Endothelial cell of coronary artery (primary cell): ENCODE measurements around the gene VWA3B. TPM values are rescaled to one million over a fixed set of nuclear protein-coding genes. Genes with fewer than 3 reads are reported as not detected.

ENCODE experiments used
- total RNA-seq: library from RNA; depleted of rRNA; stranded (reverse); fragments of >200 nt; gene quantifications from 2 replicates; pipeline ENCODE4 v1.2.3, GENCODE V29; 2014

Gene VWA3B
- 0.19 TPM in 1 of 2 replicates, not detected in the other for total RNA-seq

GRCh38 chr2:98086491-98087446 is at the start of gene VWA3B:
Gene VWA3B, plus strand, starts transcription at chr2:98087167. Its CDS starts 5,926 bp downstream, at chr2:98093093.

DNA sequence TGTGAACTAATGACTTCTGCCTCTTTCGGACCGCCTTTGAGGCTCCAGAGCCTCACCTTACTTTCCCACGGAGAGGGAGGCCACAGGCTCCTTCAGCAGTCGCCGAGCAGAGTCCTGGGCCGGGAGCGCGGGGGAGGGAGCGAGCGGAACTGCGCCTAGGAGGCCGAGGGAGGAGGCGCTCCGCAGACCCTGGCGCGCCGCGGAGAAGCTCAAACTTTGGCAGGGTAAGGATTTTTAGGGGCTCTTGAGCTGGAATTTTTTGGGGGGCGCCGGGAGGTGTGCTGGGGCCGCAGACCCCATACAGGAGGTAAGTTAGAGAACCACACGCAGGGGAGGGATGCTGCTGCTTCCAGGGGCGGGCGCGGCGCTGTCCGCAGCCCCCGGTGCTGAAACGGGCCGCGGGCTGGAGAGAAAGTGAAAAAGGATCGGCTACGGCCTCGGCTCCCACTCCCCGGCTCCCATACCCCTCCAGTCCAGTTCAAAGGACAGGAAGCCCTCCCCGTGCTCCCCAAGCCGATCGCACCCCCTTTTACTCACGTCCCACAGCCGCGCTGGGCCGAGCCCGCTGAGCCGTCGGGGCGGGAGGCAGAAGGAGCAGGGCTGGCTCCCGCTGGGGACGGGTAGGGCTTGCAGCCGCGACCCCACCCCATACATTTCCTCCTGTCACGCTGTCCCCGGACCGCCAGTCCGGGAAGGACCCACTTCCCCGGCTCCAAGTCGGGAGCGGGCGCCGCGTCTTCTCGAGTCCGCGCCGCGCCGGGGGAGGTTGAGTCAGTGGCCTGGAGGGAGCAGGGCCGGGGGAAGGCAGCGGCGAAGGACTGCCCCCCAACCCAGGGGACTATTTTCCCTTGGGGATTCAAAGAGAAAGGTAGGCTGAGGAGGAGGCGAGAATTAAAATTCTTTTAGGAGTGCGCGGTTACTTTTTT is 259.6 kb downstream of the VWA3B start, which contains the start of gene CNGA3:
CNGA3 (plus strand) TSS at position 146 of the 926 bp plus-strand sequence. CDS start 23,520 bp downstream, outside the sequence.

Other genes with a start within 250 kb of the VWA3B start
- 11.1 and 18.9 TPM in 2 replicates for gene TMEM131, start 91.2 kb upstream of the VWA3B start, total RNA-seq